Measurements from ENCODE around the gene PHC3.
"Not testable (repeated sequence)": the region's sequence is repeated elsewhere in the genome, so short reads cannot be mapped to it uniquely, and the experiment has no call there.

The PHC3 gene

GRCh38 chr3:170180908-170181885 is at the start of gene PHC3:
Gene PHC3, minus strand, starts transcription at chr3:170181733. Its CDS starts 18 bp downstream, at chr3:170181715.
- peak; percentile 67 for DNase-seq

- no peak for DNase-seq
Measured at GRCh38 chr3:170228093-170228766, 46.7 kb upstream of the PHC3 start.

DNA sequence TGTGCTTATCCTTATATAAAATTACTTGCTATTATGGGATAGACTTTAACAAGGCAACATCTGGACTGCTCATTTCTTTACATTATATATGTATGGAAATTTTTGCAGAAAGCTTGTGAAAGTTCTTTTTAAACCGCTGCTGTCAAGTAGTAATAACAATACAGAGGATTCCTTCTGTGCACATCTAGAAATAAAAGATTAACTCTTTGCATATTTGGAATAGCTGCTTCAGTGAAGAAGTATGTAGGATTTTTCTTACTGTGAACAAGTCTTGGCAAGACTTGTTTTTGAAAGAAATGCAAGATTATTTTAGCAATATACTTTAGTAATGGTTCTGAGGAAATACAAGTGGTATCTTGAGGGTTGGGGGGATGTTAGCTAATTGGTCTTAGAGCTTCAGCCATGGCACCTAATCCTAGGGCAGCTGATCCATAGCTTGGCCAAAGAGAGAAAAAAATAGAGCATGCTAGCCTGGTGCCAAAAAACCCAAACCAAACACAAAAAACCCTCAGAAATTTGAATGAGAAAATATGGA is 45.0 kb upstream of the PHC3 start:
- DNase-seq = no peak

- DNase-seq = no peak
Measured at GRCh38 chr3:170225166-170225565, 43.6 kb upstream of the PHC3 start.

DNA sequence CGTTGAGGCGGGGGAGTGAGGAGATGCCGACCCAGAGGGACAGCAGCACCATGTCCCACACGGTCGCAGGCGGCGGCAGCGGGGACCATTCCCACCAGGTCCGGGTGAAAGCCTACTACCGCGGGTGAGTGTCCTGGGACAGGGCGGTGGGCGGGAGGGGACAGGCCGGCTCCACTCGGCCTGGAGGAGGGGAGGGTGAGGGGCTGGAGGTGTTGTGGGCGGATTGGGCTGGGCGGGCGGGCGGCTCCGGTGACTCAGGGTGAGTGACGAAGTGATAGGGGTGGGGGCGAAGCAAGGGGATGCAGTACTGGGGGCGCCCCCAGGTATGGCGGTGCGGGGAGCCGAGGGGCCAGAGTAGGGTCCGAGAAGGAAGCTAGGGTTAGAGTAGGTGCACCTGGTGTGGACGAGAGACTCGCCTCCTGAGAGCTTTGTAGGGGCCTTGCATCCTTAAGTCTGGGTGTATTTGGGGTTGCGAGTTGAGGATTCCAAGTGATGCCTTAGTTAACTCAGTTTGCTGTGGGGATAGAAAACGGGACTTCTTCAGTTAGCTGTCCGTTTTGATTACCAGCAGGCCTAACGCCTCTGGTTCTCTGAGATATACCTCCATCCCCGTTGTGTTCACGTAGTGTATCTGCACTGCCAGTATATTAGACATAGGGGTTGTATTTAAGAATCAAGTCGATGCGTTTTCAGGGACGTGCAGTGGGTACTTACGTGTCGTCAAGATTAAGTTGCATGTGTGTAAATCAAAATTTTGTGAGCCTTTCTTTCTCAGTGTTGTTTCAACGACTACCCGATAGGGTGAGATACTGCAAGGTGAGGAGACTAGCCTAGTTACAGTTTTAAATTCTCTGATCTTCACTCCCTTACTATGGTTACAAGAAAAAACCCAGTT is 41.4 kb upstream of the PHC3 start:
- DNase-seq = no peak

- peak; percentile 89 for DNase-seq
Measured at GRCh38 chr3:170221924-170222646, 40.6 kb upstream of the PHC3 start, which contains the start of gene PRKCI. Gene PRKCI, plus strand, starts transcription at chr3:170222424. Its CDS starts 246 bp downstream, at chr3:170222670.

DNA sequence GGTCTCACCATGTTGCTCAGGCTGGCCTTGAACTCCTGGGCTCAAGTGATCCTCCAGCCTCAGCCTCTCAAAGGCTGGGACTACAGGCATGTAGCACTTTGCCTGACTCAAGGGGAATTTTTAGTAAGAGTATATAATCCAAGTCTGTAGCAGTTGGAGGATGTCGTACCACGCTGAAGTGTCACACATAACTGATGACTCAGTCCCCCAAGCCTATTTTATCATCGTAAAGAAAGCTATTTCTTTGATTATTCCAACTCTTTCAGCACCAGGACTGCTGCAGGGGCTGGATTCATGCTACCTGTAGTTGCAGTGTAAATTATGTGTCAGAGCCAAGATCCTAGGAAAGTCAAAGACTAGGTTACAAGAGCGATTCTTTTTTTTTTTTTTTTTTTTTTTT is 39.3 kb upstream of the PHC3 start:
- DNase-seq = no peak

DNA sequence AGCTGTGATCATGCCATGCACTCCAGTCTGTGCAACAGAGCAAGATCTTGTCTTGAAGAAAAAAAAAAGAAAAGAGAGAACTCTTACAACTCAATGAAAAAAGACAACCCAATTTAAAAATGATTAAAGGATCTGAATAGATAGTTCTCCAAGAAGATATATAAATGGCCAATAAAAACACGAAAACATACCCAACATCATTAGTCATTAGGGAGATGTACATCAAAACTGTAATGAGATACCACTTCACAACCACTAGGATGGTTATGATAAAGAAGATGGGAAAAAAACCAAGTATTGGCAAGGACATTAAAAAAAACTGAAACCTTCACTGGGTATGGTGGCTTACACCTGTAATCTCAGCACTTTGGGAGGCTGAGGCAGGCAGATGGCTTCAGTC is 38.3 kb upstream of the PHC3 start:
- no peak for DNase-seq

- no peak for DNase-seq
Measured at GRCh38 chr3:170211668-170212067, 30.1 kb upstream of the PHC3 start.

- no peak for DNase-seq
Measured at GRCh38 chr3:170207717-170208116, 26.2 kb upstream of the PHC3 start.

- not testable (repeated sequence) for DNase-seq
Measured at GRCh38 chr3:170206164-170206762, 24.7 kb upstream of the PHC3 start.

DNA sequence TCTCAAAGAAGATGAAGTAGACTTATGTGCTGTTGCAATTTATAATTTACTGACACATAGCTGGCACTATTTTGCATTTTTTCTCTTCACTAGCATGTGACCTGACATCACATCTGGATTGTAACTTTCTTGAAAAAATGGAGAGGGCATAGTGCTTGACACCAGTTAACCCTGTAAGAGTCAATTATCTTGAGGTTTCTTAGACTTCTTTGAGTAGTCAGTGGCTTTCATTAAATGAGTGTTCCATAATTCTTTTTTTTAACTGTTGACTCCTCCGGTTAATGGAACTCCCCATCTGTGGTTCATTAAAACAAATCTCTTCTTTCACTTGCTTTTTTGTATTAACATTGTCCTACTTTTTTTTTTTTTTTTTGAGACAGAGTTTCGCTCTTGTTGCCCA is 23.8 kb upstream of the PHC3 start:
- DNase-seq = no peak

DNA sequence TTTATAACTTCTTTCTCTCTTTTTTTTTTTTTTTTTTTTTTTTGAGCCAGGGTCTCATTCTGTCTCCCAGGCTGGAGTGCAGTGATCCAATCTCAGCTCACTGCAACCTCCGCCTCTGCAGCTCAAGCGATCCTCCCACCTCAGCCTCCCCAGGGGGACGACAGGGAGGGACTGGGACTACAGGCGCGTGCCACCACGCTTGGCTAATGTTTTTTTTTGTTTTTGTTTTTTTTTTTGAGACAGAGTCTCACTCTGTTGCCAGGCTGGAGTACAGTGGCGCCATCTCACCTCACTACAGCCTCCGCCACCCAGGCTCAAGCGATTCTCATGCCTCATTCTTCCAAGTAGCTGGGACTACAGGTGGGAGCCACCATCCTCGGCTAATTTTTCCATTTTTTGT is 23.0 kb upstream of the PHC3 start:
- DNase-seq = no peak

DNA sequence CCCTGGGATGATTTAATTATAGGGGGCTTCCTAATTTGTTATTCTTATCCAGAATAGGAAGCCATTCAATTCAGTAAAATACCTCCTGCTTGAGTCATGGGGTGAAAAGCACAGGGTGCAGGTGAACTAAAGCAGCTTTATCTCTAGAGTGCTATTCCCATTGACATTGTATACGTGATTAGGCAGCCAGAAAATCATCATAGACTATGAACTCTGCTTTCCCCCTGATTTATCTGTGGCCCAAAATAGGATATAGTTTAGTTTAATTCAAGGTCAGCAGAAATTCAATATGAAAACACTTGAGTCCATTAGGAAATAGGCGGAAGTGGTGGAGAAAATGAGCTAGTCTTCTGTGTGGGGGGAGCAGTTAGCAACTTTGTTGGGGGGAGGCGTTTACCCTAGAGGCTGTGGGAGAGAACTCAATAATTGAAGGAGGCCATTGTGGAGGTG is 22.5 kb upstream of the PHC3 start:
- no peak for DNase-seq

- DNase-seq = no peak
Measured at GRCh38 chr3:170203457-170203856, 21.9 kb upstream of the PHC3 start.

DNA sequence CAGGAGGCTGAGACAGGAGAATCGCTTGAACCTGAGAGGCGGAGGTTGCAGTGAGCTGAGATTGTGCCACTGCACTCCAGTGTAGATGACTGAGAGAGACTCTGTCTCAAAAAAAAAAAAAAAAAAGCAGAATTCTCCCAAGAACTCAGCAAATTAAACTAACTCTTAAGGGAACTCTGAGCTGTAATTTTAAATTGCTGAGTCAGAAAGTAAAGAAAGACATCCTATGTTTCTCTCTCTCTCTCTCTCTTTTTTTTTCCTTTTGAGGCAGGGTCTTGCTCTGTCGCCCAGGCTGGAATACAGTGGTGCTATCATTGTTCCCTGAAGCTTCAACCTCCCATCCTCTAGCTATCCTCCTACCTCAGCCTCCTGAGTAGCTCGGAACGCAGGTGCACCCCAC is 20.0 kb upstream of the PHC3 start:
- DNase-seq = no peak

GRCh38 chr3:170200987-170201386 is 19.5 kb upstream of the PHC3 start:
- DNase-seq = no peak

GRCh38 chr3:170196833-170197232 is 15.3 kb upstream of the PHC3 start:
- no peak for DNase-seq

DNA sequence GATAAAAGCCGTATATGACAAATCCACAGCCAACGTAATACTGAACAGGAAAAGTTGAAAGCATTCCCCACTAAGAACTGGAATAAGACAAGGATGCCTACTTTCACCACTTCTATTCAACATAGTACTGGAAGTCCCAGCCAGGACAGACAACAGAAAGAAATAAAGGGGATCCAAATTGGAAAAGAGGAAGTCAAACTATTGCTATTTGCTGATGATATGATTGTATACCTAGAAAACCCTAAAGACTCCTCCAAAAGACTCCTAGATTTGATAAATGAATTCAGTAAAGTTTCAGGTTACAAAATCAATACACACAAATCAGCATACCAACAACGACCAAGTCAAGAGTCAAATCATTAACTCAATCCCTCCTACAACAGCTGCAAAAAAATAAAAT is 14.2 kb upstream of the PHC3 start:
- DNase-seq = not testable (repeated sequence)

DNA sequence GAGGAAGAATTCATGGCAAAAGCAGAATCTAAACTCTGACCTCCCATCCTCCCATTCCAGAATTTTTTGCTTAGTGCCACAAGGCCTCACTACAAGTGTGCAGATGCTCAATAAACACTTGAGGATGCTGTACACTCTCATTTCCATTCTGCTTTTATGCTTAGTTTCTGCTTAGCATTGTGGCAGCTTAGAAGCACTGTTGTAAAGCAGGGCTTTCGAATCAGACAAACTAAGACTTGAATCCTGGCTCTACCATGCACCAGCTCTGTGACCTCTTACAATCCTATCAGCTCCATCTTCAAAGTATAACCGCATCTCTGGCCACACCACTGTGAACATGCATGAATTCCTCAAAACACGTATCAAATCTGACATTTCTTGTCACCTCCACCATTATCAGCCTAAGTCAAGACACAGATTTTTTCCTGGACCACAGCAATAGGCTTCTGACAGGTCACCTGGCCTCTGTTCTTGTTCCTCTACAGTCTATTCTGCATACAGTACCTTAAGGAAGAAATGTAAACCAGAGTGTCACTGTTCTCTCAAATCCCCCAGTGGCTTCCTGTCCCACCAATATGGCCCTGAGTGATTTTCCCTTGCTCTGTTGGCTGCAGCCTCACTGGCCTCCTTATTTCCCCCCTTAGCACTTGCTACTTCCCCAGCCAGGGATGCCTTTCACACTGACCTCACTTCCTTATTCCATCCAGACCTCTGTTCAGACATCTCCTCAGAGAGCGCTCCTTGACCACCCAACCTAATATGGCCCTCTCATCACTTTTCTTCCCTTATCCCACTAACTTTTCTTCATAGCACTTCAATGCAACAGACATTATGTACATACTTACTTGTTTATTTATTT is 8.1 kb upstream of the PHC3 start:
- DNase-seq = no peak
